Activated T-cell treated with anti-CD3 and anti-CD28 coated beads, Interleukin-2, amount 50 U/mL, for 4 hours (primary cell): ENCODE data around the gene IL1F10. TPM values are rescaled to one million over a fixed set of nuclear protein-coding genes. Genes with fewer than 3 reads are reported as not detected.
A peak's percentile ranks its signal among the peaks of the same experiment; 100 is the strongest.

ENCODE experiments used
- ATAC-seq, 2 donors: fragments of 200-7000 bp; cut with Tn5 transposase; one replicate each; pipeline ENCODE4 v1.10.0; 2021
- DNase-seq: peaks from one replicate; pipeline ENCODE4 v3.0.0-alpha.2; 2020
- H3K27me3 Mint-ChIP-seq: one replicate; pipeline ENCODE4 v1.8.0; 2021; ENCODE audit warnings: low read depth, mixed read lengths
- H3K36me3 Mint-ChIP-seq: one replicate; pipeline ENCODE4 v1.8.0; 2022; ENCODE audit warnings: mixed read lengths; ENCODE audit not compliant: insufficient read depth
- H3K4me1 Mint-ChIP-seq: one replicate; pipeline ENCODE4 v1.8.0; 2021; ENCODE audit warnings: low read depth, mixed read lengths
- H3K4me3 Mint-ChIP-seq: one replicate; pipeline ENCODE4 v1.8.0; 2021; ENCODE audit warnings: mild to moderate bottlenecking, moderate library complexity, mixed read lengths
- H3K9me3 Mint-ChIP-seq: one replicate; pipeline ENCODE4 v1.8.0; 2021; ENCODE audit warnings: mixed read lengths
- total RNA-seq, 3 donors: library from RNA; stranded (reverse); gene quantifications; one replicate each; pipeline ENCODE4 v1.2.1, GENCODE V29; 2021

IL1F10 gene
- total RNA-seq, 3 donors from 2014 or later, result not detected

GRCh38 chr2:113064898-113065297 lies 2.9 kb upstream of the IL1F10 start:
- Mint-ChIP-seq H3K36me3 (no peaks in the 10 kb centered on the region), H3K9me3 (no peaks in the 10 kb centered on the region), H3K27me3 (peaks cover 2% of the 10 kb centered on the region), H3K4me1 (no peaks in the 10 kb centered on the region), H3K4me3 (no peak overlapping the region)
- no peak for DNase-seq
- ATAC-seq, result no peak

DNA sequence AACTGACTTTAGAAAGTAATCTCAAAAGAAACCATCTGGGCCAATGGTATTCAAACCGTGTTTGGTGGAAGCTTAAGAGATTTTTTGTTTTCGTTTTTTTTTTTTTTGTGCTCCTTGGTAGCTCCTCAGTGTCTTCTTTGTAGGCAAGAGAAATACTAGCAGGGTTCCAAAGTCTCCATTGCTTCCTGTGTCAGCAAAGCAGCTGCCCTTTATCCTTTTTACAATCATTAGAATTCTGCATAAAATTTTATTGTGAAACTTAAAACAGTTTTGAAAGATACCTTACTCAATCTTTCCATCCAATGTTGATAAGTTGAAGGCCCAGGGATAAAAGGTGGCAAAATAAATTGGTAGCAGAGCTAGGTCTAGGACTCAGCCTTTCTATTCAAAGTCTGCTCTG lies 479 bp downstream of the IL1F10 start:
- Mint-ChIP-seq H3K4me3 (no peak overlapping the region), H3K9me3 (no peaks in the 10 kb centered on the region), H3K27me3 (no peaks in the 10 kb centered on the region), H3K36me3 (no peaks in the 10 kb centered on the region), H3K4me1 (no peaks in the 10 kb centered on the region)
- ATAC-seq (no peak), DNase-seq (no peak)

DNA sequence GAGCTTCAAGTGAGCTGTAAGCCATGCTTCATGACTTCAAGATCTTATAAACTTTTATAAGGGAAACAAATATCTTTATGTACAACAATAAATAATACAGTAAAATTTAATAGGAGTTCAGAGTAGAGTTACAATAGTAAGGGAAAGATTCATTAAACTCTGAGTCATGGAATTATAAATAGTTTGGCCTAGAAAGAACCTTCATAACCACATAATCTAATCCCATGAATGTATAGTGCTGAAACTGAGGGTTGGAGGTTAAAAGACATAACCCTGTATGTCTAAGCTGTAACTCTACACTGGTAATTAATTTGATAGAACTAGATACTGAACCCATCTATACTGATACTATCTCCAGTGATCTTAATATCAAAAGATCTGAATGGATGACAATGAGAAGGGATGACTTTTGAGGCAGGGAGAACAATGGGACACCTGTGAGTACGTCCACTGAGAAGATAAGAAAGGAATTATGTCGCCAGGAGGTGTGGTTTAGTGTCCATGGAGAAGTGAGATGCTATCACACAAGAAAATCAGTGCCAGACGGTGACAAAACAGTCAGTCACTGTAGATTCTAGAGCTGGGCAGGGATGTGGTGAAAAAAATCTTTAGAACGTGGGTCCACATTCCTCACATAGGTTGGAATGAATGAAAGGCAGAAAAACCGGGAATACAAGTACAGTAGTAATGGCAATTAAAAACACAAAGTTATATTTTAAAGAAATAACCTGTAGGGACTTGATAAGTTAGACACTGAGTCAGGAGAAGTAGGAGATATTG lies 1.1 kb downstream of the IL1F10 start:
- ATAC-seq (no peak), DNase-seq (no peak)
- Mint-ChIP-seq H3K27me3 (no peaks in the 10 kb centered on the region), H3K4me1 (no peaks in the 10 kb centered on the region), H3K9me3 (no peaks in the 10 kb centered on the region), H3K36me3 (no peaks in the 10 kb centered on the region), H3K4me3 (no peak overlapping the region)

- no peak for ATAC-seq
- Mint-ChIP-seq H3K9me3 (no peaks in the 10 kb centered on the region), H3K36me3 (no peaks in the 10 kb centered on the region), H3K4me3 (no peak overlapping the region), H3K4me1 (peaks cover 3% of the 10 kb centered on the region), H3K27me3 (no peaks in the 10 kb centered on the region)
- DNase-seq, result no peak
Measured at GRCh38 chr2:113069676-113070605, 2.2 kb downstream of the IL1F10 start.

DNA sequence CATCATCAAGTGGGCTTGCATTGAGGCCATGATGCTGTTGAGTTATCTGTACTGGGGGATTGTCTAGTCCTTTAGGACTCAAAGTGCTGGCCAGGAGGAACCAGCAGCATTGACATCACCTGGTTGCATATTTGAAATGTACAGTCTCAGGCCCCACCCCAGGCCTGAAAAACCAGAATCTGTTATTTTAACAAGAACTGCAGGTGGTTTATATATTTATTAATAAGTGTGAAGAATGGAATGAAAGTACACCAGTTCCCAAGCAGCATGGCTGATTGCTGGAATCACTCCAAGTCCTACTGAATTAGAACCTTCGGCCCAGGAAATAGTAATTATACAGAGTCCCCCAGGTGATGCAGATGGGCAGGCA lies 2.8 kb downstream of the IL1F10 start:
- H3K4me1 Mint-ChIP-seq, result peaks cover 6% of the 10 kb centered on the region
- DNase-seq (no peak), ATAC-seq (no peak)
- H3K9me3 Mint-ChIP-seq, result no peaks in the 10 kb centered on the region
- H3K27me3 Mint-ChIP-seq, result no peaks in the 10 kb centered on the region
- no peaks in the 10 kb centered on the region for H3K36me3 Mint-ChIP-seq
- no peak overlapping the region for H3K4me3 Mint-ChIP-seq

GRCh38 chr2:113072584-113072983 lies 4.8 kb downstream of the IL1F10 start:
- H3K36me3 Mint-ChIP-seq, result no peaks in the 10 kb centered on the region
- no peaks in the 10 kb centered on the region for H3K27me3 Mint-ChIP-seq
- no peak for DNase-seq
- no peak for ATAC-seq
- H3K4me1 Mint-ChIP-seq, result peaks cover 6% of the 10 kb centered on the region
- no peak overlapping the region for H3K4me3 Mint-ChIP-seq
- H3K9me3 Mint-ChIP-seq, result no peaks in the 10 kb centered on the region

DNA sequence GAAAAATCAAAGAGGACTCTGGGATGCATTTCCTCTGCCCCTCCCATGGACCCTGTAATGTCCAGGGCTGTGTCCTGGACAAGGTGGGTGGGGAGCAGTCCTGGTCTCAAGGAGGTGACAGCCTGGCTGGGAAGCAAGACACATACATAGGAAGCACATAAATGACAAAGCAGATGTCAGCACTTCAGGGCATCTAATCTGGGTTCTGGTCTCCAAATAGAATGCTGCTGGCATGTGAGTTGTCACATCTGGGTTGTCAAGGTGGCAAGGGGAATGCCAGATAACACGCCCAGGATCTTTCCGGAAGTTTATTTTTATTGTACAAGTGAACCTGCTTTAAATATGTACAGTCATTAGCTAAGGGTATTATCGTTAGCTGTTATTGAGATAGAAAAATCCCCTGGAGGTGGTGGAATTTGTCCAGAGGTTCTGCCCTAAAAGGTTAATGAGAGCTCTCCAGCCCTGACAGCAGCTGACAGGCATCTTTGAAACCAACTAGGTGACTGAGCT lies 5.6 kb downstream of the IL1F10 start:
- H3K36me3 Mint-ChIP-seq, result no peaks in the 10 kb centered on the region
- ATAC-seq (no peak), DNase-seq (no peak)
- H3K27me3 Mint-ChIP-seq, result no peaks in the 10 kb centered on the region
- no peaks in the 10 kb centered on the region for H3K9me3 Mint-ChIP-seq
- no peak overlapping the region for H3K4me3 Mint-ChIP-seq
- H3K4me1 Mint-ChIP-seq, result peaks cover 6% of the 10 kb centered on the region

GRCh38 chr2:113075030-113075429 lies 7.3 kb downstream of the IL1F10 start:
- Mint-ChIP-seq H3K27me3 (no peaks in the 10 kb centered on the region), H3K4me1 (peaks cover 6% of the 10 kb centered on the region), H3K9me3 (no peaks in the 10 kb centered on the region), H3K4me3 (no peak overlapping the region), H3K36me3 (no peaks in the 10 kb centered on the region)
- no peak for DNase-seq
- ATAC-seq, result peak; percentile 50 to 53

- ATAC-seq (no peak), DNase-seq (no peak)
- no peaks in the 10 kb centered on the region for H3K27me3 Mint-ChIP-seq
- no peaks in the 10 kb centered on the region for H3K9me3 Mint-ChIP-seq
- no peaks in the 10 kb centered on the region for H3K36me3 Mint-ChIP-seq
- no peak overlapping the region for H3K4me3 Mint-ChIP-seq
- peaks cover 6% of the 10 kb centered on the region for H3K4me1 Mint-ChIP-seq
Measured at GRCh38 chr2:113075600-113075999, 7.8 kb downstream of the IL1F10 start.

- DNase-seq (no peak), ATAC-seq (no peak)
- Mint-ChIP-seq H3K27me3 (no peaks in the 10 kb centered on the region), H3K9me3 (no peaks in the 10 kb centered on the region), H3K4me3 (no peak overlapping the region), H3K4me1 (peaks cover 6% of the 10 kb centered on the region), H3K36me3 (no peaks in the 10 kb centered on the region)
Measured at GRCh38 chr2:113076954-113077669, 9.3 kb downstream of the IL1F10 start.

DNA sequence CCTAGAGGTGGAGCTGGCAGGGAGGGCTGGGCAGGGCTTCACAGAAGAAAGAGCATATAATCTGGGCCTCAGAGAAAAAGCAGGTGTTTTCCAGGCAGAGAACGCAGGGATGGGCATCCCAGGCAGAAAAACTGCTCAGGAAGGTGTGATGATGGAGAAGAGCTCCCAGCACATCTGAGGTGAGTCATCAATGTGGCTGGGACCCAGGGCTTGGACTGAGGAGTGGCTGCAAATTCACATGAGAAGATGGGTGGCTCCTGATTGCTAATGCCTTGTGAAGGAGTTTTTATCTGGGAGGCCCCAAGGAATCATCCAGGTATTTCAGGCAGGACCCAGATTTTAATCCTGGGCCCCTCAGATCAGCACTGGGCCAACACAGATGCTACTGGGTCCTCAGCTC lies 10.2 kb downstream of the IL1F10 start:
- ATAC-seq (no peak), DNase-seq (no peak)
- Mint-ChIP-seq H3K4me3 (no peak overlapping the region), H3K27me3 (no peaks in the 10 kb centered on the region), H3K36me3 (no peaks in the 10 kb centered on the region), H3K9me3 (no peaks in the 10 kb centered on the region), H3K4me1 (peaks cover 6% of the 10 kb centered on the region)

- no peak for ATAC-seq
- no peaks in the 10 kb centered on the region for H3K36me3 Mint-ChIP-seq
- DNase-seq, result no peak
Measured at GRCh38 chr2:113078350-113078839, 10.6 kb downstream of the IL1F10 start.

GRCh38 chr2:113079131-113079530 lies 11.4 kb downstream of the IL1F10 start:
- H3K4me1 Mint-ChIP-seq, result peaks cover 12% of the 10 kb centered on the region
- DNase-seq, result no peak
- no peaks in the 10 kb centered on the region for H3K9me3 Mint-ChIP-seq
- H3K27me3 Mint-ChIP-seq, result peaks cover 2% of the 10 kb centered on the region
- H3K36me3 Mint-ChIP-seq, result no peaks in the 10 kb centered on the region
- ATAC-seq, result no peak
- H3K4me3 Mint-ChIP-seq, result no peak overlapping the region

More at GRCh38 chr2:113078350-113078839, 10.6 kb downstream of the IL1F10 start:
- no peaks in the 10 kb centered on the region for H3K9me3 Mint-ChIP-seq
- peaks cover 10% of the 10 kb centered on the region for H3K4me1 Mint-ChIP-seq
- H3K27me3 Mint-ChIP-seq, result peaks cover 2% of the 10 kb centered on the region
- no peak overlapping the region for H3K4me3 Mint-ChIP-seq

GRCh38 chr2:113080134-113080533 lies 12.4 kb downstream of the IL1F10 start:
- ATAC-seq (peak; percentile 74 to 76), DNase-seq (peak; percentile 35)
- Mint-ChIP-seq H3K36me3 (no peaks in the 10 kb centered on the region), H3K4me1 (peaks cover 7% of the 10 kb centered on the region), H3K4me3 (no peak overlapping the region), H3K27me3 (peaks cover 2% of the 10 kb centered on the region), H3K9me3 (no peaks in the 10 kb centered on the region)
